Activated CD4-positive, alpha-beta T cell treated with anti-CD3 and anti-CD28 coated beads for 1 hour (primary cell): Measurements from ENCODE around the gene TBC1D2B.
A peak's percentile ranks its signal among the peaks of the same experiment; 100 is the strongest.
"Not testable (repeated sequence)": the region's sequence is repeated elsewhere in the genome, so short reads cannot be mapped to it uniquely, and the experiment has no call there.

ENCODE experiments used
- DNase-seq: peaks from one replicate; pipeline ENCODE4 v3.0.0-alpha.2; 2020

Gene TBC1D2B

DNA sequence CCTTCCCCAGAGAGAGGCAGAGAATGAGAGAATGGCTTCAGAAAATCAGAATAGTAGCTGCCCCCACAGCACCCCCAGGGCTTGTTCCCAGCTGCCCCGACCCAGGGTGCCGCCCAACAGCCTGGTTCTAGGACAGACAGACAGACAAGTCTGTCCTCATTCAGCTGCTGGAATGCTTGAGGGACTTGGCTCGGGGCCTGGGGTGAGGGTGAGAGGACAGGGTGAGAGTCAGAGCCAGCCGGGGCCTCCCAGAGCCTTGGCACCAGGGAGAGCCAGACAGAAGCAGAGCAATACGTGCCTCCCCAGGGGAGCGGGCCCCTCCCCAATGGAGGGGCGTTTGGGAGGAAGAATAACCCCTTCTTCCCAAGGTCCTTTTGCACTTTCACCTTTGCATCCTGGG lies 105.6 kb downstream of the TBC1D2B start:
- not testable (repeated sequence) for DNase-seq

- DNase-seq = not testable (repeated sequence)
Observed at GRCh38 chr15:77970813-77971360, 106.6 kb downstream of the TBC1D2B start.

DNA sequence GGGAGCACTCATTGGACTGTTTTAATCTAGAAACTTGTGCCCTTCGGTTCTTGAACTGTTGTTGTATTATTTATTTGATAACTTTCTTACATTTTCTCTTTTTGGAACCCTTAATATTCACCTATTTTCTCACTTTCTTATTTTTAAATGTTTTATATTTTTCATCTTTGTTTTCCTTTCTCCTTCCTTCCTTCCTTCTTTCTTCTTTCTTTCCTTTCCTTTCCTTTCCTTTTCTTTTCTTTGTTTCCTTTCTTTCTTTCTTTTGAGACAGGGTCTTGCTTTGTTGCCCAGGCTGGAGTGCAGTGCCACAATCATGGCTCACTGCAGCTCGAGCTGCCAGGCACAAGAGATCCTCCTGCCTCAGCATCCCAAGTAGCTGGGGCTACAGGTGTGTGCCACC lies 108.5 kb downstream of the TBC1D2B start:
- DNase-seq = no peak

- DNase-seq = no peak
Observed at GRCh38 chr15:77967798-77968197, 109.7 kb downstream of the TBC1D2B start.

- DNase-seq = not testable (repeated sequence)
Observed at GRCh38 chr15:77967235-77967615, 110.3 kb downstream of the TBC1D2B start.

DNA sequence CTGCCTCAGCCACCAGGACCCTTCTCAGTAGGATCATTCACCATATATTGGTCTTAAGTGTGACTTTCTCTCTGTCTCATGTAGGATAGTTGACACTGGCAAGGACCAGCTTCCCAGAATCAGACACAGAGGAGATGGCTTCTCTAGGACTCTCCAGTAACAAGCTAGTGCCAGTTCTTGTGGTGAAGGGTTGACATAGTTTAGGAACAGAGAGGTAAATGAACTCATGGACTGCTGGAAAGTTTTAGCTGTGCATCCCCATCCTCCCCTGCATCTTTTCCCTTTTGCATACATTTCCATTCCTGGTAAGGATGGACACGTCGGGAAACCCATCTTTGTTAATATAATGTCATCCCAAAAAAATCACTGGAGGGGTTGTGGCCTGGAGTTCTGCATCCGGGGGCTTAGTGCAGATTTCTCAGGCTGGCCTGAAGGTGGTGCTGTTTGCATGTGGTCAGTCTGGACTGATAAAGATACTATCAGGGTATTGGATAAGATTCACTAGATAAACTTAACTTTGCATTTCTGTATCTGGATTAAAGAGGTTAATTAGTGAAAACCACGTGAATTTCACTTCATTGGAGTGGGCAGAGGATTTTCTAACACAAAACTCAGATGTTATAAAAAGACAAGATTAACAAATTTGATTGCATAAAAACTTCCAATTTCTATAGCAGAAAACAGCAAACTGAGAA lies 110.8 kb downstream of the TBC1D2B start:
- DNase-seq = peak; percentile 26

GRCh38 chr15:77964193-77964592 lies 113.3 kb downstream of the TBC1D2B start:
- no peak for DNase-seq

- DNase-seq = peak; percentile 62
Observed at GRCh38 chr15:77959432-77959879, 118.1 kb downstream of the TBC1D2B start.

- DNase-seq = not testable (repeated sequence)
Observed at GRCh38 chr15:77958716-77959431, 118.6 kb downstream of the TBC1D2B start.

- not testable (repeated sequence) for DNase-seq
Observed at GRCh38 chr15:77958021-77958420, 119.5 kb downstream of the TBC1D2B start.

DNA sequence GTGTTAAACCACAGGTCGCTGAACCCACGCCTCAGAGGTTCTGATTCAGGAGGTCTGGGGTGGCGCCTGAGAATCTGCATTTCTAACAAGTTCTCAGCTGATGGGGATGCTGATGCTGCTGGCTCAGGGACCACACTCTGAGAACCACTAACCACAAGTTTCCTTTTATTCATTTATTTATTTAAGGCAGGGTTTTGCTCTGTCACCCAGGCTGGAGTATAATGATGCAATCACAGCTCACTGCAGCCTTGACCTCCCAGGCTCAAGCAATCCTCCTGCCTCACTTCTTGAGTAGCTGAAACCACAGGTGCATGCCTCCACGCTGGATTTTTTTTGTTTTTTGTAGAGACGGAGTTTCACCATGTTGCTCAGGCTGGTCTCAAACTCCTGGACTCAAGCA lies 123.6 kb downstream of the TBC1D2B start:
- not testable (repeated sequence) for DNase-seq

DNA sequence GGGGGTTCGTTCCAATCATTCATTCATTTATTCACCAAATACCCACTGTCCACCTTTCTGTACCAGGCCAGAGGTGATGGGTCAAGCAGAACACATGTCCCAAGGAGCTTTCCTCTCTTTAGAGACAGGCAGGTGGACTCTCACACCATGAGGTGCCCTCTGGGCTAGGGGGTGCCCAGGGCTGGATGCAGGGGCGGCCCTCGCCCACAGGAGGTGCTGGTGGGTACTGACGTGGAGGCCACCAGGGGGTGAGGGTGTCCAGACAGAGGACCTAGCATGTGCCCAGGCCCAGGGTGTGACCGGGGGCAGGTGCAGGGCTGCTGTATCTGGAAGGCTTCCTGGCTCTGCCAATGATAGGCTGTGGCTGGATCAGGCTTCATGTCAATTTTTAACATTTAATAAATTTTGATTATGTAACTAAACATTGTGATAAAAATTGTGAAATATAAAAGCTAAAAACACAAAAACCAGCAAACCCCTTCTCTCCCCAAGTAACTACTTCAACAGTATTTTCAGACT lies 124.5 kb downstream of the TBC1D2B start:
- DNase-seq = not testable (repeated sequence)

DNA sequence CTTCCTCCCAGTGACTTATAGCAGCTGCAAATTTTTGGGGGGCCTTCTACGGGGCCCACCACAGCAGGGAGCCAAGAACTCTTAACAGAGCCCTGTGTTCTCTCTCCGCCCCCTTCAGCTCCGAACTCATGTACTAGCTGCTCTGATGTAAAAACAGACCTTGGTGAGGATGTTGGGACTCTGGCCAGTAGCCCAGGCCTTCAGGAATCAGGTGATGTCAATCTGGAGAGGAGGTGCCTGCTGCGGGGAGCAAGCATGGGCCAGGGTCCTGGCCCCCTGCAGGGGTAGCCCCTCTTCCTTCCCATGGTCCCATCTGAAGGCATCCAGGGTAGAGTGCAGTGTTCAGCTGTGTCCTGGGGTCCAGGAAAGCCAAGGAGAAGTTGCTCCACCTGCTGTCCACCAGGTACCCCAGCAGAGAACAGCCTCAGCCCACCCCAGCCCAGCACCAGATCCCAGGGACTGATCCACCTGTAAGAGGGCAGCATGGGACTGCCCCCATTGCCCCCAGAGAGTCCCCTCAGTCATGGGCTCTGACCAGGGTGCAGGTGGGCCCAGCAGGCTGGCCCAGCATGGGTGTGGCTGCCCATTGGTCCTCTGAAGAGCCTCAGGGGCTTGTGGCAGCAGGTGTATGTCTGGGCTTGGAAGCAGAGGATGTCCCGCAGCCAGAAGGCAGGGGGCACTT lies 126.3 kb downstream of the TBC1D2B start:
- not testable (repeated sequence) for DNase-seq

DNA sequence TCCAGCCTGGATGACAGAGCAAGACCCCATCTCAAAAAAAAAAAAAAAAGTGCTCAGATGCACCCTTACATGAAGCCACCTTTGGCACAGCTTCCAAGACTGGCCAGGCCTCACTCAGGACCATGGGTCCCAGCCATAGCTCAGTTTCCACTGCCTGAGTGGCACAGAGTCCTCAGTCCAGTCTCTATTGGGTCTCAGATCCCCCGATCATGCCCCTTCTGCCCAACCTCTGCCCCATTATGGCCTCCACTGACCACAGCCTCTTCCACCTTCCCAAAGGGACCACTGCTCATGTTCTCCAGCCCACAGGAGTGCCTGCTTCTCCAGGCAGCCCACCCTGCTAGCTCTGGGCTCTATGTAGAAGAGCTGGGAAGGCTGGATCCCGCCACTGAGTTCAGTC lies 127.0 kb downstream of the TBC1D2B start:
- not testable (repeated sequence) for DNase-seq

DNA sequence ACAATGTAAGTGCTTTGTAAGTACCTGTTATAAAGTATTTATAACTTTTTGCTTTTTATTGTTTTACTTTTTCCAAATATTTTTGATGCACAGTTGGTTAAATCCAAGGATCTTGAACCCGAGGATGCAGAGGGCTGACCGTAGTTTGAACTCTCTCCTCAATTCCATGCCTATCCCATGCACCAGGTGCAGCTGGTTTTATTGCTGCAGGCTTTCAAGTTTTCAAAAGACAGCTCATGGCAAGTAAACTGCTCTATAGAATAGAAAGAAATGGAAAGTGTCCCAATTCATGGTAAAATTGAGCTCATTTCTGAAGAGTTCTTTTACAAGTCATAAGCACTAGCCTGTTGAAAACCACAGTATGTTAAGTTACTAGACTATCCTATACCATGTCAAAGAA lies 131.9 kb downstream of the TBC1D2B start:
- DNase-seq = no peak
